HFFc6 (cell line): ENCODE measurements around the gene TH. TPM values are rescaled to one million over a fixed set of nuclear protein-coding genes. Genes with fewer than 3 reads are reported as not detected.

Experiments
- DNase-seq: peaks from one replicate; pipeline ENCODE4 v3.0.0-alpha.2; 2018
- H3K27ac Mint-ChIP-seq: 2 replicates; pipeline ENCODE4 v1.8.0; 2020; ENCODE audit warnings: mild to moderate bottlenecking, mixed read lengths
- H3K27me3 Mint-ChIP-seq: 2 replicates; pipeline ENCODE4 v1.8.0; 2021; ENCODE audit warnings: mild to moderate bottlenecking, moderate library complexity, mixed read lengths; ENCODE audit not compliant: insufficient read depth
- H3K36me3 Mint-ChIP-seq: 2 replicates; pipeline ENCODE4 v1.8.0; 2021; ENCODE audit warnings: low read depth, mixed read lengths
- H3K4me1 Mint-ChIP-seq: 2 replicates; pipeline ENCODE4 v1.8.0; 2020; ENCODE audit warnings: low read depth, mixed read lengths
- H3K4me3 Mint-ChIP-seq: 2 replicates; pipeline ENCODE4 v1.8.0; 2020; ENCODE audit warnings: mild to moderate bottlenecking, moderate library complexity, mixed read lengths
- H3K9me3 Mint-ChIP-seq: 2 replicates; pipeline ENCODE4 v1.8.0; 2020; ENCODE audit warnings: mild to moderate bottlenecking, mixed read lengths
- CTCF ChIP-seq: fragments of 200-600 bp; sonication (generic); IDR thresholded peaks from 2 replicates; pipeline ENCODE4 v1.5.0; 2021; ENCODE audit warnings: antibody characterized with exemption, mild to moderate bottlenecking
- microRNA-seq: library from miRNA; unstranded; fragments of <30 nt; microRNA quantifications from one replicate; pipeline ENCODE4, GENCODE V29; 2019
- total RNA-seq, 6 experiments: library from RNA; stranded (reverse); fragmentation: NEBNext Ultra II Directional; extraction: Animal tissue kit (Norgen Biotek cat#: 25700); gene quantifications; 2 replicates in 1 of 6; 3 replicates in 5 of 6; pipeline ENCODE4 v1.2.3, GENCODE V29; 2021

Gene TH
- total RNA-seq, 6 experiments from 2014 or later, result not detected

GRCh38 chr11:2118677-2119076 is 52.9 kb downstream of the TH start:
- DNase-seq, result no peak
- H3K4me3 Mint-ChIP-seq, result no peak overlapping the region
- H3K27ac Mint-ChIP-seq, result no peak overlapping the region
- H3K27me3 Mint-ChIP-seq, result peaks cover 31% of the 10 kb centered on the region
- peaks cover 14% of the 10 kb centered on the region for H3K36me3 Mint-ChIP-seq
- TF ChIP-seq CTCF, result no peak
- peaks cover 25% of the 10 kb centered on the region for H3K9me3 Mint-ChIP-seq
- peaks cover 10% of the 10 kb centered on the region for H3K4me1 Mint-ChIP-seq

- Mint-ChIP-seq H3K4me1 (peaks cover 10% of the 10 kb centered on the region), H3K27ac (no peak overlapping the region), H3K9me3 (peaks cover 25% of the 10 kb centered on the region), H3K4me3 (no peak overlapping the region), H3K36me3 (peaks cover 14% of the 10 kb centered on the region), H3K27me3 (peaks cover 30% of the 10 kb centered on the region)
- TF ChIP-seq CTCF, result no peak
- no peak for DNase-seq
Measured at GRCh38 chr11:2116680-2117079, 54.9 kb downstream of the TH start.

GRCh38 chr11:2115308-2115707 is 56.3 kb downstream of the TH start:
- Mint-ChIP-seq H3K9me3 (peaks cover 25% of the 10 kb centered on the region), H3K4me3 (no peak overlapping the region), H3K27me3 (peaks cover 25% of the 10 kb centered on the region), H3K27ac (no peak overlapping the region), H3K4me1 (peaks cover 10% of the 10 kb centered on the region), H3K36me3 (peaks cover 14% of the 10 kb centered on the region)
- no peak for DNase-seq
- TF ChIP-seq CTCF, result no peak

GRCh38 chr11:2114430-2115241 is 57.0 kb downstream of the TH start:
- H3K27me3 Mint-ChIP-seq, result peaks cover 31% of the 10 kb centered on the region
- peaks cover 14% of the 10 kb centered on the region for H3K36me3 Mint-ChIP-seq
- H3K9me3 Mint-ChIP-seq, result peaks cover 25% of the 10 kb centered on the region
- H3K27ac Mint-ChIP-seq, result no peak overlapping the region
- H3K4me1 Mint-ChIP-seq, result peaks cover 10% of the 10 kb centered on the region
- no peak overlapping the region for H3K4me3 Mint-ChIP-seq
- TF ChIP-seq CTCF, result no peak
- DNase-seq, result no peak

Small RNA genes within 50 kb of the gene (microRNA-seq; reads per million reads assigned to microRNA genes)
- gene MIR4686, result not detected
- gene MIR483, result 6.2 reads per million

Other genes with a start within 250 kb of the TH start
- gene MRPL23, start 224.5 kb downstream of the TH start, total RNA-seq, result 100 to 1,000 TPM in 4 of 6 experiments, 10 to 100 TPM in 2; 83.8 to 116 (median 110) TPM
- under 1 TPM in 2 of 6 experiments, not detected in 4; 0.25 to 0.33 TPM for gene H19, start 174.0 kb downstream of the TH start, total RNA-seq
- gene IGF2, start 32.4 kb downstream of the TH start, total RNA-seq, result 1 to 10 TPM in 5 of 6 experiments, under 1 TPM in 1; 0.90 to 2.6 (median 2.0) TPM
- not detected for gene INS, start 10.6 kb downstream of the TH start, total RNA-seq
- gene ASCL2, start 98.8 kb upstream of the TH start, total RNA-seq, result not detected
- gene C11orf21, start 130.1 kb upstream of the TH start, total RNA-seq, result not detected
- not detected for gene TSPAN32, start 130.2 kb upstream of the TH start, total RNA-seq
- gene CD81, start 205.5 kb upstream of the TH start, total RNA-seq, result 100 to 1,000 TPM; 540 to 738 (median 627) TPM
- 10 to 100 TPM; 47.4 to 74.7 (median 62.8) TPM for gene TSSC4, start 228.9 kb upstream of the TH start, total RNA-seq